Measurements from ENCODE around the gene SYPL1. TPM values are rescaled to one million over a fixed set of nuclear protein-coding genes. Genes with fewer than 3 reads are reported as not detected.

The SYPL1 gene
- total RNA-seq, 1 experiment from 2014 or later: 76.4 TPM

DNA sequence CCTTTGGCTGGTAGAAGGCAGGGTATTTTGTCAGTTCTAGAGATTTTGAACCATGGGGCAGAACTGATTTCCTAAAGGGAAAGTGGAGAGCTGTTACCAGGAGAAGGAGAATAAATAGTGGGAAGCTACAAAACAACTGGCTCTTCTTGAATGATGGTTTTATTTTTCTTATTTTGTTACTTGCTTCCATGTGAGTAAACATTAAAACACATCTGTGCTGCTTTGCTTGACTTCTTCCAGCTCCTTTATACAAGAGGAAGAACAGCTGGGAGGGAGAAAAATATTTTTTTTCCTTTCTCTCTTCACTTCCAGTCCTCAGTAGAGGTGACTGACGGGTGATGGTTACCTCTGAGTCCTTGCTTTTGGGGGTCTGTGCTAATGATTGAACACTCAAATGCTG, 30.0 kb upstream of the SYPL1 start:
- intact Hi-C loops (cut with micrococcal nuclease; ENCODE audit: unreplicated experiment): no loop called here
- no peaks in the 10 kb centered on the region for H3K9me3 ChIP-seq (ENCODE audit: low read depth, low read length, poor library complexity, severe bottlenecking)
- BruUV-seq (replicated peaks): no TSS peak
- DNase-seq (ENCODE audit: low spot score): no peak
- no peaks in the 10 kb centered on the region for H3K36me3 ChIP-seq (ENCODE audit: insufficient read depth, low read length, poor library complexity, severe bottlenecking)
- TF ChIP-seq, protein P1, sequence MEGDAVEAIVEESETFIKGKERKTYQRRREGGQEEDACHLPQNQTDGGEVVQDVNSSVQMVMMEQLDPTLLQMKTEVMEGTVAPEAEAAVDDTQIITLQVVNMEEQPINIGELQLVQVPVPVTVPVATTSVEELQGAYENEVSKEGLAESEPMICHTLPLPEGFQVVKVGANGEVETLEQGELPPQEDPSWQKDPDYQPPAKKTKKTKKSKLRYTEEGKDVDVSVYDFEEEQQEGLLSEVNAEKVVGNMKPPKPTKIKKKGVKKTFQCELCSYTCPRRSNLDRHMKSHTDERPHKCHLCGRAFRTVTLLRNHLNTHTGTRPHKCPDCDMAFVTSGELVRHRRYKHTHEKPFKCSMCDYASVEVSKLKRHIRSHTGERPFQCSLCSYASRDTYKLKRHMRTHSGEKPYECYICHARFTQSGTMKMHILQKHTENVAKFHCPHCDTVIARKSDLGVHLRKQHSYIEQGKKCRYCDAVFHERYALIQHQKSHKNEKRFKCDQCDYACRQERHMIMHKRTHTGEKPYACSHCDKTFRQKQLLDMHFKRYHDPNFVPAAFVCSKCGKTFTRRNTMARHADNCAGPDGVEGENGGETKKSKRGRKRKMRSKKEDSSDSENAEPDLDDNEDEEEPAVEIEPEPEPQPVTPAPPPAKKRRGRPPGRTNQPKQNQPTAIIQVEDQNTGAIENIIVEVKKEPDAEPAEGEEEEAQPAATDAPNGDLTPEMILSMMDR (conservative IDR thresholded peaks at IDR 0.05; ENCODE audit: low read depth, low read length): no peak
- TF ChIP-seq EZH2 (IDR thresholded peaks at IDR 0.05; ENCODE audit: borderline replicate concordance, low read depth, low read length, poor library complexity, severe bottlenecking): no peak
- H3K27me3 ChIP-seq (replicated peaks; ENCODE audit: insufficient read depth, low read depth, low read length, poor library complexity): no peaks in the 10 kb centered on the region
- POLR2A ChIA-PET (ENCODE audit: low non-redundant PET): no interaction called here
- H3K4me3 ChIP-seq (ENCODE audit: low read depth, low read length, poor library complexity, severe bottlenecking): no peak overlapping the region
- CTCF ChIA-PET: no interaction called here
- peaks cover 15% of the 10 kb centered on the region for H3K4me1 ChIP-seq (ENCODE audit: insufficient read depth, low read length, poor library complexity, severe bottlenecking)
- no peak overlapping the region for H3K27ac ChIP-seq (ENCODE audit: low read depth, low read length, poor library complexity, severe bottlenecking)

GRCh38 chr7:106140406-106141173, 28.5 kb upstream of the SYPL1 start:
- ChIA-PET CTCF (no interaction called here), POLR2A (ENCODE audit: low non-redundant PET) (no interaction called here)
- no TSS peak for BruUV-seq (replicated peaks)
- Histone ChIP-seq H3K36me3 (ENCODE audit: insufficient read depth, low read length, poor library complexity, severe bottlenecking) (no peaks in the 10 kb centered on the region), H3K27me3 (replicated peaks; ENCODE audit: insufficient read depth, low read depth, low read length, poor library complexity) (no peaks in the 10 kb centered on the region), H3K4me3 (ENCODE audit: low read depth, low read length, poor library complexity, severe bottlenecking) (no peak overlapping the region), H3K4me1 (ENCODE audit: insufficient read depth, low read length, poor library complexity, severe bottlenecking) (peaks cover 15% of the 10 kb centered on the region), H3K27ac (ENCODE audit: low read depth, low read length, poor library complexity, severe bottlenecking) (no peak overlapping the region), H3K9me3 (ENCODE audit: low read depth, low read length, poor library complexity, severe bottlenecking) (no peaks in the 10 kb centered on the region)
- intact Hi-C loops (cut with micrococcal nuclease; ENCODE audit: unreplicated experiment): no loop called here
- no peak for TF ChIP-seq EZH2 (IDR thresholded peaks at IDR 0.05; ENCODE audit: borderline replicate concordance, low read depth, low read length, poor library complexity, severe bottlenecking)
- TF ChIP-seq, protein P1 (conservative IDR thresholded peaks at IDR 0.05; ENCODE audit: low read depth, low read length): no peak
- no peak for DNase-seq (ENCODE audit: low spot score)

DNA sequence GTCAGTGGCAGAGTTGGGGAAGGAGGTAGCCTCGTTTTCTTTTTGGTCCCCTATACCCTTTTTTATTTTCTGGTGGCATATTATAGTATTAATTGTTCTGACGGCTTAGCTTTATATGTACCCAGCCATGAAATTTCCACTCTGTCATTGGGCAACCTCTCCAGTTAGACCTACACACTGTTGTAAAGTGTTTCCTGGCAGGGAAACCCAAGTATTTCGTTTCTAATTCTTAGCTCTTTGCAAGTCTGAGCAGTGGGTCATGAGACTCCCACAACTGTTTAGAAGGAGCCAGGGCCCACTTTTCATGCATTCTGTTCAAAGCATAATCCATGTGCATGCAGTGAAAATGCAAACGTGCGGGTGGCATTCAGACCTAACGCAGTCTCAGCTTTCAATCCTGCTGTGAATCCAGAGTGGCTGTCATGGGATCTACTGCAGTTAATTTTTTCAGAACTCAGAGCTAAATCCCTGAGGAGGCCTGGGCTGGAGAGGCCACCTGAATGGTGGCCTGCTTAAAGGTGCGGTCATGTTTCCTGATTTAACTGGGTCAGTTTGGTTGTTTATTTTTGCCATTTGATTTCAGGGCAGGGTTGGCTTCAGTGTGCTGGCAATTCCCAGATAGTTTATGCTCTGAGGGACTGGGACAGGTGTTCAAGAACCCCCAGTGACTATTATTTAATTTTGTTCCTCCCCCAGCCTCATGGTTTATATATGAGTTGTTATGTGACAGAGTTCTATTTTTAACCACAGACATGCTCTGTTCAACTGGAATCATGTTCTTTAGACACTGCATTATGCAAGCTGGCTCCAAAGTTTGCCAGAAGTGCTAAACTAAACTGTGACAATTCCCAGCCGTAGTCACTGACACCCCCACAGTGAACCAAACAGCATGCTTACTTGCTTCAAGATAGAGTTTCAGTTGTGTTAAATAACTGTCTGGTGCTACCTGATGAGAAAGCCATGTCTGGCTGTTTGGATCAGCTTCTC, 27.4 kb upstream of the SYPL1 start:
- ChIA-PET CTCF (no interaction called here), POLR2A (ENCODE audit: low non-redundant PET) (no interaction called here)
- intact Hi-C loops (cut with micrococcal nuclease; ENCODE audit: unreplicated experiment): no loop called here
- Histone ChIP-seq H3K4me1 (ENCODE audit: insufficient read depth, low read length, poor library complexity, severe bottlenecking) (peaks cover 15% of the 10 kb centered on the region), H3K27ac (ENCODE audit: low read depth, low read length, poor library complexity, severe bottlenecking) (no peak overlapping the region), H3K4me3 (ENCODE audit: low read depth, low read length, poor library complexity, severe bottlenecking) (no peak overlapping the region), H3K27me3 (replicated peaks; ENCODE audit: insufficient read depth, low read depth, low read length, poor library complexity) (no peaks in the 10 kb centered on the region), H3K9me3 (ENCODE audit: low read depth, low read length, poor library complexity, severe bottlenecking) (no peaks in the 10 kb centered on the region), H3K36me3 (ENCODE audit: insufficient read depth, low read length, poor library complexity, severe bottlenecking) (no peaks in the 10 kb centered on the region)
- no TSS peak for BruUV-seq (replicated peaks)
- TF ChIP-seq, protein P1 (conservative IDR thresholded peaks at IDR 0.05; ENCODE audit: low read depth, low read length): no peak
- TF ChIP-seq EZH2 (IDR thresholded peaks at IDR 0.05; ENCODE audit: borderline replicate concordance, low read depth, low read length, poor library complexity, severe bottlenecking): no peak
- peak; percentile 4 for DNase-seq (ENCODE audit: low spot score)
